Stomach smooth muscle (tissue), 2 donors: ENCODE results near the gene RAMACL.

Experiments used
- H3K27ac ChIP-seq: one replicate; pipeline ENCODE4 v1.7.0; 2013; ENCODE audit warnings: mild to moderate bottlenecking, low read length, inconsistent platforms
- H3K27me3 ChIP-seq, 2 donors: one replicate each; pipeline ENCODE4 v1.7.0; 2013; ENCODE audit warnings: low read length in 2 of 2; ENCODE audit not compliant: insufficient read depth in 2 of 2, control insufficient read depth in 1 of 2
- H3K36me3 ChIP-seq, 2 donors: one replicate each; pipeline ENCODE4 v1.7.0; 2013; ENCODE audit warnings: low read length in 2 of 2; ENCODE audit not compliant: control insufficient read depth in 2 of 2, insufficient read depth in 2 of 2
- H3K4me1 ChIP-seq: one replicate; pipeline ENCODE4 v1.7.0; 2013; ENCODE audit warnings: low read length; ENCODE audit not compliant: control insufficient read depth, insufficient read depth
- H3K4me3 ChIP-seq, 2 donors: one replicate each; pipeline ENCODE4 v1.7.0; 2013; ENCODE audit warnings: low read length in 2 of 2
- H3K9ac ChIP-seq, 2 donors: one replicate each; pipeline ENCODE4 v1.7.0; 2013; ENCODE audit warnings: low read length in 2 of 2, mild to moderate bottlenecking in 1 of 2
- H3K9me3 ChIP-seq, 2 donors: one replicate each; pipeline ENCODE4 v1.7.0; 2013; ENCODE audit warnings: low read length in 2 of 2; ENCODE audit not compliant: control insufficient read depth in 2 of 2
- donor health status: healthy.
- donor health status: Pancreatic carcinoma.

RAMACL gene

GRCh38 chr6:166560222-166560621 lies 26.3 kb downstream of the RAMACL start:
- Histone ChIP-seq H3K36me3 (no peaks in the 10 kb centered on the region), H3K27ac (no peak overlapping the region), H3K27me3 (no peaks in the 10 kb centered on the region), H3K9me3 (peaks cover 0 to 7% of the 10 kb centered on the region in 2 donors), H3K4me1 (peaks cover 13% of the 10 kb centered on the region), H3K4me3 (no peak overlapping the region), H3K9ac (no peak overlapping the region)

GRCh38 chr6:166559662-166560061 lies 26.8 kb downstream of the RAMACL start:
- Histone ChIP-seq H3K4me1 (peaks cover 12% of the 10 kb centered on the region), H3K4me3 (no peak overlapping the region)

GRCh38 chr6:166559211-166559610 lies 27.3 kb downstream of the RAMACL start:
- Histone ChIP-seq H3K4me1 (peaks cover 12% of the 10 kb centered on the region), H3K9ac (no peak overlapping the region), H3K4me3 (no peak overlapping the region), H3K27ac (no peak overlapping the region), H3K27me3 (no peaks in the 10 kb centered on the region), H3K36me3 (no peaks in the 10 kb centered on the region), H3K9me3 (peaks cover 0 to 7% of the 10 kb centered on the region in 2 donors)

More at GRCh38 chr6:166559662-166560061, 26.8 kb downstream of the RAMACL start:
- Histone ChIP-seq H3K9me3 (peaks cover 0 to 7% of the 10 kb centered on the region in 2 donors), H3K27me3 (no peaks in the 10 kb centered on the region), H3K9ac (no peak overlapping the region), H3K36me3 (no peaks in the 10 kb centered on the region), H3K27ac (no peak overlapping the region)

GRCh38 chr6:166558156-166559005 lies 28.1 kb downstream of the RAMACL start:
- Histone ChIP-seq H3K27me3 (no peaks in the 10 kb centered on the region), H3K27ac (no peak overlapping the region), H3K36me3 (no peaks in the 10 kb centered on the region), H3K4me3 (no peak overlapping the region), H3K4me1 (peaks cover 13% of the 10 kb centered on the region), H3K9ac (no peak overlapping the region), H3K9me3 (peaks cover 0 to 7% of the 10 kb centered on the region in 2 donors)

GRCh38 chr6:166556863-166557322 lies 29.6 kb downstream of the RAMACL start:
- Histone ChIP-seq H3K36me3 (no peaks in the 10 kb centered on the region), H3K4me3 (peak overlapping the region in 1 of 2 donors; percentile 35), H3K27me3 (no peaks in the 10 kb centered on the region), H3K9ac (no peak overlapping the region), H3K9me3 (peaks cover 0 to 7% of the 10 kb centered on the region in 2 donors), H3K27ac (peak overlapping the region; percentile 49), H3K4me1 (peaks cover 18% of the 10 kb centered on the region)

GRCh38 chr6:166556336-166556735 lies 30.1 kb downstream of the RAMACL start:
- Histone ChIP-seq H3K9me3 (peaks cover 0 to 7% of the 10 kb centered on the region in 2 donors), H3K27ac (no peak overlapping the region), H3K4me3 (peak overlapping the region in 1 of 2 donors; percentile 35), H3K27me3 (no peaks in the 10 kb centered on the region), H3K36me3 (no peaks in the 10 kb centered on the region), H3K4me1 (peaks cover 18% of the 10 kb centered on the region), H3K9ac (no peak overlapping the region)

GRCh38 chr6:166555086-166555485 lies 31.4 kb downstream of the RAMACL start:
- Histone ChIP-seq H3K27me3 (no peaks in the 10 kb centered on the region), H3K9ac (no peak overlapping the region), H3K4me3 (no peak overlapping the region), H3K4me1 (peaks cover 18% of the 10 kb centered on the region), H3K27ac (no peak overlapping the region), H3K9me3 (peaks cover 0 to 7% of the 10 kb centered on the region in 2 donors), H3K36me3 (no peaks in the 10 kb centered on the region)

GRCh38 chr6:166554316-166554715 lies 32.2 kb downstream of the RAMACL start:
- Histone ChIP-seq H3K4me1 (peaks cover 18% of the 10 kb centered on the region), H3K27me3 (no peaks in the 10 kb centered on the region), H3K9ac (no peak overlapping the region), H3K4me3 (no peak overlapping the region), H3K9me3 (peaks cover 0 to 4% of the 10 kb centered on the region in 2 donors), H3K27ac (no peak overlapping the region), H3K36me3 (no peaks in the 10 kb centered on the region)

- Histone ChIP-seq H3K27ac (no peak overlapping the region), H3K4me3 (no peak overlapping the region), H3K9me3 (no peaks in the 10 kb centered on the region), H3K9ac (no peak overlapping the region), H3K27me3 (no peaks in the 10 kb centered on the region), H3K4me1 (peaks cover 18% of the 10 kb centered on the region), H3K36me3 (no peaks in the 10 kb centered on the region)
These were observed 32.8 kb downstream of the RAMACL start for GRCh38 chr6:166553563-166554271.

GRCh38 chr6:166552600-166552999 lies 33.9 kb downstream of the RAMACL start:
- no peak overlapping the region for H3K4me3 ChIP-seq
- no peak overlapping the region for H3K27ac ChIP-seq
- no peaks in the 10 kb centered on the region for H3K9me3 ChIP-seq
- no peaks in the 10 kb centered on the region for H3K36me3 ChIP-seq
- H3K9ac ChIP-seq = no peak overlapping the region
- H3K27me3 ChIP-seq = no peaks in the 10 kb centered on the region
- H3K4me1 ChIP-seq = peaks cover 18% of the 10 kb centered on the region
